Stimulated activated CD8-positive, alpha-beta memory T cell treated with anti-CD3 and anti-CD28 coated beads, Interleukin-12 subunit alpha, Interleukin-12 subunit beta, amount 100 ng/mL, for 24 hours (primary cell): ENCODE results near the gene CATSPERE.

ENCODE experiments used
- DNase-seq: peaks from one replicate; pipeline ENCODE4 v3.0.0-alpha.2; 2020; ENCODE audit errors: extremely low read depth

CATSPERE gene

GRCh38 chr1:244461245-244462071 lies at the start of gene CATSPERE:
CATSPERE (plus strand) TSS chr1:244461273; CDS start chr1:244461430, 157 bp downstream.
- DNase-seq = peak; percentile 51

GRCh38 chr1:244412176-244412575 lies 48.9 kb upstream of the CATSPERE start:
- no peak for DNase-seq

GRCh38 chr1:244413736-244414135 lies 47.3 kb upstream of the CATSPERE start:
- DNase-seq = no peak

- DNase-seq = no peak
Observed at GRCh38 chr1:244414543-244414942, 46.5 kb upstream of the CATSPERE start.

- no peak for DNase-seq
Observed at GRCh38 chr1:244419024-244419423, 42.0 kb upstream of the CATSPERE start.

- DNase-seq = no peak
Observed at GRCh38 chr1:244422174-244422573, 38.9 kb upstream of the CATSPERE start.

GRCh38 chr1:244424649-244425334 lies 36.3 kb upstream of the CATSPERE start:
- DNase-seq = no peak

GRCh38 chr1:244427647-244428046 lies 33.4 kb upstream of the CATSPERE start:
- no peak for DNase-seq

- DNase-seq = no peak
Observed at GRCh38 chr1:244429818-244430217, 31.3 kb upstream of the CATSPERE start.

GRCh38 chr1:244431166-244431565 lies 29.9 kb upstream of the CATSPERE start:
- DNase-seq = no peak

- DNase-seq = no peak
Observed at GRCh38 chr1:244435562-244436205, 25.4 kb upstream of the CATSPERE start.

- no peak for DNase-seq
Observed at GRCh38 chr1:244436336-244437085, 24.6 kb upstream of the CATSPERE start.

GRCh38 chr1:244437086-244437468 lies 24.0 kb upstream of the CATSPERE start:
- DNase-seq = no peak

- DNase-seq = no peak
Observed at GRCh38 chr1:244439391-244440032, 21.6 kb upstream of the CATSPERE start.

GRCh38 chr1:244442850-244443249 lies 18.2 kb upstream of the CATSPERE start:
- no peak for DNase-seq

- no peak for DNase-seq
Observed at GRCh38 chr1:244444854-244445253, 16.2 kb upstream of the CATSPERE start.

GRCh38 chr1:244445320-244446181 lies 15.5 kb upstream of the CATSPERE start:
- DNase-seq = no peak

GRCh38 chr1:244447024-244447423 lies 14.0 kb upstream of the CATSPERE start:
- DNase-seq = no peak

- DNase-seq = no peak
Observed at GRCh38 chr1:244447552-244447951, 13.5 kb upstream of the CATSPERE start.

GRCh38 chr1:244448279-244449036 lies 12.6 kb upstream of the CATSPERE start:
- no peak for DNase-seq
